Endothelial cell of umbilical vein (primary cell): ENCODE measurements around the gene DIMT1.

ENCODE experiments used
- EZH2 ChIP-seq: IDR thresholded peaks from 2 replicates; pipeline ENCODE4 v1.6.1; 2012; ENCODE audit warnings: borderline replicate concordance, low read depth, mild to moderate bottlenecking, moderate library complexity, low read length, inconsistent platforms; ENCODE audit not compliant: severe bottlenecking
- JUN ChIP-seq: IDR thresholded peaks from 2 replicates; pipeline ENCODE4 v1.6.1; 2011; ENCODE audit warnings: borderline replicate concordance, low read depth; ENCODE audit not compliant: insufficient read length, insufficient read depth
- POLR2A ChIP-seq: IDR thresholded peaks from 2 replicates; pipeline ENCODE4 v1.6.1; 2012; ENCODE audit warnings: low read depth, mild to moderate bottlenecking, control low read depth, low read length
- POLR2AphosphoS5 ChIP-seq: IDR thresholded peaks from 2 replicates; pipeline ENCODE4 v1.6.1; 2012; ENCODE audit warnings: low read depth, mild to moderate bottlenecking, control low read depth, low read length, moderate library complexity; ENCODE audit not compliant: insufficient read depth
- TF ChIP-seq, protein P1 (sequence below), 2 donors: IDR thresholded peaks; 1 replicate in 1 of 2; 2 replicates in 1 of 2; pipeline ENCODE4 v1.5.1; 2011; ENCODE audit warnings: low read length in 2 of 2, mild to moderate bottlenecking in 2 of 2, moderate library complexity in 2 of 2, control low read depth in 1 of 2, inconsistent platforms in 1 of 2, low read depth in 1 of 2; ENCODE audit not compliant: insufficient read depth in 1 of 2; ENCODE audit errors: extremely low read depth in 1 of 2
- TF ChIP-seq, protein P2 (sequence below): IDR thresholded peaks from 2 replicates; pipeline ENCODE4 v1.6.1; 2011; ENCODE audit not compliant: insufficient read depth, insufficient read length

DNA sequence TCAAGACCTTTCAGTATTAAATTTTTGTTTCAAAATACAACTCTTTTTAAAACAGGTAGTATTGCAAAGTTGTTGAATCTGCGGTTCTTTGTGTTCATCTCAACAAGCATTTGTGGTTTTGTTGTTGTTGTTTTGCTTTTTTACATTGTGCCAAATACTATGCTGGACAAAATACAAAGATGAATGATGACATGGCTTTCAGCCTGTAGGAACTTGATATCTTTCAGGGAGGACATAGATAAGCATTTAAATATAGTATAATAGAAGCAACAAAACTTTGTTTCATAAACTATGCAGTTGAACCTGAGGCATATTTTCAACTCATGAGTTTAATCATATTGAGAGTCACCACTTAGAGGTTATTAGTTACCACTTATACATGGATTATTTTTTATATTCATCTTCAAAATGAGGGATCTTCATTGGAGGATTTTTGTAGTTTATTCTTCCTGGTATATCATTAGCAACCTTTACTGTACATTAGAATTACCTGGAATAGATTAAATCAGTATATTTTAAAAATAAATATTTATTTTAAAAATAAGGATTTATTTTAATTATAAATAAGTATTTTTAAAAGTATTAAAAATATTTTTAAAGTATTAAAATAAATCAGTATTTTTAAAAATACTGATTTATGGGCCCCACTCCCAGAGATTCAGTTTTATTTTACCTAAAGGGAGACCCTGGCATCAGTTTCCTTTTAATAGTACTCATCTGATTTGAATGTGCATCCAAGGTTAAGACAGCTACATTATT, 54.8 kb downstream of the DIMT1 start:
- TF ChIP-seq EZH2 (no peak), POLR2AphosphoS5 (no peak), JUN (no peak), POLR2A (no peak)
- TF ChIP-seq, protein P1, sequence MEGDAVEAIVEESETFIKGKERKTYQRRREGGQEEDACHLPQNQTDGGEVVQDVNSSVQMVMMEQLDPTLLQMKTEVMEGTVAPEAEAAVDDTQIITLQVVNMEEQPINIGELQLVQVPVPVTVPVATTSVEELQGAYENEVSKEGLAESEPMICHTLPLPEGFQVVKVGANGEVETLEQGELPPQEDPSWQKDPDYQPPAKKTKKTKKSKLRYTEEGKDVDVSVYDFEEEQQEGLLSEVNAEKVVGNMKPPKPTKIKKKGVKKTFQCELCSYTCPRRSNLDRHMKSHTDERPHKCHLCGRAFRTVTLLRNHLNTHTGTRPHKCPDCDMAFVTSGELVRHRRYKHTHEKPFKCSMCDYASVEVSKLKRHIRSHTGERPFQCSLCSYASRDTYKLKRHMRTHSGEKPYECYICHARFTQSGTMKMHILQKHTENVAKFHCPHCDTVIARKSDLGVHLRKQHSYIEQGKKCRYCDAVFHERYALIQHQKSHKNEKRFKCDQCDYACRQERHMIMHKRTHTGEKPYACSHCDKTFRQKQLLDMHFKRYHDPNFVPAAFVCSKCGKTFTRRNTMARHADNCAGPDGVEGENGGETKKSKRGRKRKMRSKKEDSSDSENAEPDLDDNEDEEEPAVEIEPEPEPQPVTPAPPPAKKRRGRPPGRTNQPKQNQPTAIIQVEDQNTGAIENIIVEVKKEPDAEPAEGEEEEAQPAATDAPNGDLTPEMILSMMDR (IDR thresholded peaks at IDR 0.05; ENCODE audit: extremely low read depth in 1 of 2, insufficient read depth in 1 of 2, low read depth in 1 of 2, low read length in 2 of 2): no peak
- TF ChIP-seq, protein P2, sequence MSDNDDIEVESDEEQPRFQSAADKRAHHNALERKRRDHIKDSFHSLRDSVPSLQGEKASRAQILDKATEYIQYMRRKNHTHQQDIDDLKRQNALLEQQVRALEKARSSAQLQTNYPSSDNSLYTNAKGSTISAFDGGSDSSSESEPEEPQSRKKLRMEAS: no peak
